B cell (primary cell): Measurements from ENCODE around the gene PDLIM4. TPM values are rescaled to one million over a fixed set of nuclear protein-coding genes. Genes with fewer than 3 reads are reported as not detected.
A peak's percentile ranks its signal among the peaks of the same experiment; 100 is the strongest.

ENCODE experiments used
- ATAC-seq: fragments of 200-7000 bp; cut with Tn5 transposase; one replicate; pipeline ENCODE4 v1.10.0; 2021; ENCODE audit warnings: low read depth, mild to moderate bottlenecking, moderate number of reproducible peaks, moderate library complexity
- CTCF ChIA-PET: fragments of 350-600 bp; sonication (Branson Sonifier 250); formaldehyde crosslinking; loops from one replicate; lab custom pipeline; 2021; ENCODE audit warnings: antibody characterized with exemption, inconsistent platforms; lab: Charles Lee
- POLR2A ChIA-PET: fragments of 350-600 bp; sonication (Branson Sonifier 250); formaldehyde crosslinking; loops from one replicate; lab custom pipeline; 2021; ENCODE audit warnings: antibody characterized with exemption; lab: Charles Lee
- DNase-seq: peaks from one replicate; pipeline ENCODE4 v3.0.0; 2013
- H2AFZ ChIP-seq: 2 replicates; pipeline ENCODE4 v1.6.1; 2012; ENCODE audit warnings: mild to moderate bottlenecking, low read depth, low read length; ENCODE audit not compliant: insufficient read depth, poor library complexity, severe bottlenecking
- H3K27ac ChIP-seq, 2 donors: 1 replicate in 1 of 2; 2 replicates in 1 of 2; pipeline ENCODE4 v1.5.1; 2012 to 2013; ENCODE audit warnings: low read length in 2 of 2, mild to moderate bottlenecking in 2 of 2, moderate library complexity in 1 of 2
- H3K27me3 ChIP-seq, 4 experiments: fragments of 200-600 bp in 1 of 4; sonication (generic) in 1 of 4; replicated peaks in 1 of 4; 1 replicate in 2 of 4; 2 replicates in 2 of 4; pipeline versions ENCODE4 v1.6.1 to v1.7.0; 2013 to 2016; ENCODE audit warnings: low read length in 3 of 4, mild to moderate bottlenecking in 2 of 4, mixed read lengths in 1 of 4, moderate library complexity in 1 of 4; ENCODE audit not compliant: insufficient read depth in 4 of 4, control insufficient read depth in 3 of 4; ENCODE audit errors: control extremely low read depth in 1 of 4
- H3K36me3 ChIP-seq, 2 experiments: replicated peaks in 1 of 2; 1 replicate in 1 of 2; 2 replicates in 1 of 2; pipeline versions ENCODE4 v1.6.1 to v1.7.1; 2013; ENCODE audit warnings: low read length in 1 of 2; ENCODE audit not compliant: insufficient read depth in 2 of 2, control insufficient read depth in 1 of 2; ENCODE audit errors: control extremely low read depth in 1 of 2, extremely low read depth in 1 of 2
- H3K4me1 ChIP-seq, 2 donors: fragments of 200-600 bp in 1 of 2; sonication (generic) in 1 of 2; 1 replicate in 1 of 2; 2 replicates in 1 of 2; pipeline versions ENCODE4 v1.5.1 to v1.6.1; 2013 to 2017; ENCODE audit warnings: low read length in 2 of 2; ENCODE audit not compliant: control insufficient read depth in 2 of 2, insufficient read depth in 2 of 2
- H3K4me2 ChIP-seq: replicated peaks from 2 replicates; pipeline ENCODE3; 2012; ENCODE audit warnings: mild to moderate bottlenecking, low read depth, low read length; ENCODE audit not compliant: poor library complexity, severe bottlenecking
- H3K4me3 ChIP-seq, 5 experiments: fragments of 200-600 bp in 1 of 5; sonication (generic) in 1 of 5; 1 replicate in 3 of 5; 2 replicates in 2 of 5; pipeline versions ENCODE4 v1.5.1 to v1.7.0; 2011 to 2016; ENCODE audit warnings: low read length in 4 of 5, mild to moderate bottlenecking in 4 of 5, low read depth in 2 of 5, control low read depth in 1 of 5, moderate library complexity in 1 of 5; ENCODE audit not compliant: insufficient read depth in 1 of 5; ENCODE audit errors: control extremely low read depth in 1 of 5, extremely low read depth in 1 of 5
- H3K79me2 ChIP-seq: fragments of 200-600 bp; sonication (generic); one replicate; pipeline ENCODE4 v1.6.0; 2016; ENCODE audit warnings: low read length; ENCODE audit not compliant: control insufficient read depth, insufficient read depth
- H3K9ac ChIP-seq: fragments of 200-600 bp; sonication (generic); 2 replicates; pipeline ENCODE4 v1.6.1; 2017; ENCODE audit warnings: mild to moderate bottlenecking, low read length, moderate library complexity
- H3K9me3 ChIP-seq, 3 donors: one replicate each; pipeline versions ENCODE4 v1.6.1 to v1.7.1; 2013; ENCODE audit warnings: low read length in 2 of 3; ENCODE audit not compliant: control insufficient read depth in 2 of 3, insufficient read depth in 1 of 3; ENCODE audit errors: control extremely low read depth in 1 of 3
- H4K20me1 ChIP-seq: 2 replicates; pipeline ENCODE4 v1.6.0; 2012; ENCODE audit warnings: mild to moderate bottlenecking, low read length; ENCODE audit not compliant: insufficient read depth, control insufficient read depth, poor library complexity, severe bottlenecking
- H3K27ac Mint-ChIP-seq: one replicate; pipeline ENCODE4 v1.8.0; 2021; ENCODE audit warnings: mixed read lengths
- H3K27me3 Mint-ChIP-seq: one replicate; pipeline ENCODE4 v1.8.0; 2021; ENCODE audit warnings: mixed read lengths
- H3K4me1 Mint-ChIP-seq: one replicate; pipeline ENCODE4 v1.8.0; 2021; ENCODE audit warnings: mixed read lengths
- H3K4me3 Mint-ChIP-seq: one replicate; pipeline ENCODE4 v1.8.0; 2021; ENCODE audit warnings: mixed read lengths
- H3K9me3 Mint-ChIP-seq: one replicate; pipeline ENCODE4 v1.8.0; 2022; ENCODE audit warnings: mixed read lengths; ENCODE audit not compliant: insufficient read depth
- EZH2 ChIP-seq: IDR thresholded peaks from 2 replicates; pipeline ENCODE4 v1.6.1; 2012; ENCODE audit warnings: borderline replicate concordance, low read depth, mild to moderate bottlenecking, moderate library complexity, low read length; ENCODE audit not compliant: insufficient read depth, poor library complexity, severe bottlenecking
- WGBS: methylation state at CpG from one replicate; pipeline ENCODE4 v1.1.5; 2013; ENCODE audit warnings: missing lambda C conversion rate; ENCODE audit not compliant: insufficient coverage; 5-methylcytosine and 5-hydroxymethylcytosine counted together
- intact Hi-C: fragments of 100-400 bp; cut with micrococcal nuclease; formaldehyde crosslinking; loops from one replicate; pipeline ENCODE4 v1.10.0; 2022
- polyA minus RNA-seq: library from RNA; depleted of rRNA, polyadenylated mRNA; stranded (reverse); fragments of >200 nt; gene quantifications from 2 replicates; pipeline ENCODE4 v1.2.3, GENCODE V29; 2012
- polyA plus RNA-seq: library from polyadenylated mRNA; depleted of rRNA; stranded (reverse); fragments of >200 nt; gene quantifications from 2 replicates; pipeline ENCODE4 v1.2.3, GENCODE V29; 2012
- total RNA-seq, 2 donors: library from RNA; stranded (reverse); fragments of 120-200 nt in 1 of 2; gene quantifications; 1 replicate in 1 of 2; 2 replicates in 1 of 2; pipeline versions ENCODE4 v1.2.3 to v1.2.4, GENCODE V29; 2013 to 2022
- TF ChIP-seq, protein P1 (sequence below): fragments of 200-600 bp; IDR thresholded peaks from one replicate; pipeline ENCODE4 v1.8.0; 2022; ENCODE audit warnings: antibody characterized with exemption, mild to moderate bottlenecking

Gene PDLIM4
- total RNA-seq (not detected in 2 replicates), polyA plus RNA-seq (not detected in 2 replicates), polyA minus RNA-seq (1.5 TPM in 1 of 2 replicates, not detected in the other)
- total RNA-seq (2013), result 0.77 TPM

DNA sequence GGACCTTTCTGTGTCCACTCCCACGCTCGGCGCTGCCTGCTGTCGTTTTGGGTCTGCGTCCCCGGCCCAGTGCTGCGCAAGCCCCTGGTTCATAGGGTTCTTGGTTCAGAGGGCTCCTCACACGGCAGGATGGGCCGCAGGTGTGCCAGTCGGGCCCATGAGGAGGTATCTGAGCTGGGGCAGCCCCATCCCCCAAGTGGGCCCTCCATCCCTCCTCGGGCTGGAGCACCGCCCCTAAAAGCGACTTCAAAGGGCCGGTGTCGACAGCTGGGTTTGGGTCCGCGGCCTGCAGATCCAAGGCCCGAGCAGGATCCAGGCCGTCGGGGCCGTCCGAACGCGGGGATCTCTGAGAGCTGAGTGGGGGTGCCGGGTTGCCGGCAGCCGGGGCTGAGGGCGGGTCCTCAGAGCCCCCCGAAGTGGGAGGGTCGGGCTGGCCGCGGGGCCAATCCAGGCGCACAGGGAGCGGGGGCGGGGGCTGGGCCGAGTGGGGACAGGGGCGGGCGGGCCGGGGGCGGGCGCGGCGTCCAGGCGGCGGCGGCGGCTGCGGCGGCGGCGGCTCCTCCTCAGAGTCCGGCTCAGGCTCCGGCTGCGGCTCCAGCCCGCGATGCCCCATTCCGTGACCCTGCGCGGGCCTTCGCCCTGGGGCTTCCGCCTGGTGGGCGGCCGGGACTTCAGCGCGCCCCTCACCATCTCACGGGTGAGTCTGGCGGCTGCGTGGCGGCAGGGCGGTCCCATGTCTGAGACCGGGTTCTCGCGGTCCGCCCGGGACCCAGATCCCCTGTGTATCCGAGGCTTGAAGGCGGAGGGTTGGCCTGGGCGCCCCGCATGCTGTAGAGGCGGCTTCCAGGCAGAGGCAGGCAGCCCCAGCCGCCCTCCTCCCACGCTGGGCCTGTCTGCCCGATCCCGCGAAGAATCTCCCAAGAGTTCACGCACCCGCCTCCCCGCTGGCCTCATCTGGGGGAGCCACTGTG lies at the start of gene PDLIM4:
TSS of gene PDLIM4 (plus strand) at position 566 of the 971 bp plus-strand sequence. CDS start at position 605, 39 bp downstream.
- Histone ChIP-seq H3K4me1 (peaks cover 8 to 9% of the 10 kb centered on the region in 2 donors), H3K27me3 (peaks cover 0 to 35% (median 14%) of the 10 kb centered on the region in 4 experiments), H3K9ac (no peak within 1 kb of the TSS), H3K4me2 (peak within 1 kb of the TSS; percentile 47), H3K27ac (no peak within 1 kb of the TSS), H3K9me3 (peaks cover 0 to 7% (median 0%) of the 10 kb centered on the region in 3 donors), H2AFZ (no peak within 1 kb of the TSS), H4K20me1 (no peaks in the 10 kb centered on the region), H3K79me2 (no peaks in the 10 kb centered on the region), H3K4me3 (no peak within 1 kb of the TSS), H3K36me3 (no peaks in the 10 kb centered on the region)
- POLR2A ChIA-PET, result no interaction called here
- H3K27me3 Mint-ChIP-seq, result peaks cover 24% of the 10 kb centered on the region
- TF ChIP-seq, protein P1, sequence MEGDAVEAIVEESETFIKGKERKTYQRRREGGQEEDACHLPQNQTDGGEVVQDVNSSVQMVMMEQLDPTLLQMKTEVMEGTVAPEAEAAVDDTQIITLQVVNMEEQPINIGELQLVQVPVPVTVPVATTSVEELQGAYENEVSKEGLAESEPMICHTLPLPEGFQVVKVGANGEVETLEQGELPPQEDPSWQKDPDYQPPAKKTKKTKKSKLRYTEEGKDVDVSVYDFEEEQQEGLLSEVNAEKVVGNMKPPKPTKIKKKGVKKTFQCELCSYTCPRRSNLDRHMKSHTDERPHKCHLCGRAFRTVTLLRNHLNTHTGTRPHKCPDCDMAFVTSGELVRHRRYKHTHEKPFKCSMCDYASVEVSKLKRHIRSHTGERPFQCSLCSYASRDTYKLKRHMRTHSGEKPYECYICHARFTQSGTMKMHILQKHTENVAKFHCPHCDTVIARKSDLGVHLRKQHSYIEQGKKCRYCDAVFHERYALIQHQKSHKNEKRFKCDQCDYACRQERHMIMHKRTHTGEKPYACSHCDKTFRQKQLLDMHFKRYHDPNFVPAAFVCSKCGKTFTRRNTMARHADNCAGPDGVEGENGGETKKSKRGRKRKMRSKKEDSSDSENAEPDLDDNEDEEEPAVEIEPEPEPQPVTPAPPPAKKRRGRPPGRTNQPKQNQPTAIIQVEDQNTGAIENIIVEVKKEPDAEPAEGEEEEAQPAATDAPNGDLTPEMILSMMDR, result no peak
- no peak for TF ChIP-seq EZH2
- no peaks in the 10 kb centered on the region for H3K9me3 Mint-ChIP-seq
- 37% methylated on average over 78 of the region's 88 CpGs for WGBS
- peak within 1 kb of the TSS; percentile 52 for H3K4me3 Mint-ChIP-seq
- CTCF ChIA-PET, result interaction anchor here (0.6 kb wide), 1 partner anchor 196 kb away, joined by 4 read pairs; no protein-coding TSS in a partner anchor
- ATAC-seq, result no peak
- peaks cover 2% of the 10 kb centered on the region for H3K4me1 Mint-ChIP-seq
- intact Hi-C loops, result no loop called here
- no peak within 1 kb of the TSS for H3K27ac Mint-ChIP-seq
- DNase-seq, result no peak

DNA sequence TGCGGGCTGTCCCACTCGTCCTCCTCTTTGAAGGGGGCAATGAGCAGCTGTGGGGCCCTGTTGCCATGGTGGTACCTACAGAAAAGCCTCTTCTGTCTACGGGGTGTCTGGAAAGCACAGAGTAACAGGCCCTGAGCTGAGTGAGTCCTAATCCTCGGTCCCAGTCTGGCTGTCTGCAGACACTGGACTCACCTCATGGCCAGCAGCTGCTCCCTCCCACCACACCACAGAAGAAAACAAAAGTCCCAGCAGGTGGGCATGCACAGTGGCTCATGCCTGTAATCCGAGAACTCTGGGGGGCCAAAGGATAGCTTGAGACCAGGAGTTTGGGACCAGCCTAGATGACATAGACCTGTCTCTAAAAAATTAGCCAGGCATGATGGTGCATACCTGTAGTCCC lies 49.7 kb upstream of the PDLIM4 start:
- H2AFZ ChIP-seq, result no peak overlapping the region
- H3K27me3 Mint-ChIP-seq, result no peaks in the 10 kb centered on the region
- no peak overlapping the region for H3K27ac Mint-ChIP-seq
- ATAC-seq, result no peak
- no peaks in the 10 kb centered on the region for H3K79me2 ChIP-seq
- no peak for DNase-seq
- POLR2A ChIA-PET, result no interaction called here
- H3K9ac ChIP-seq, result no peak overlapping the region
- no peaks in the 10 kb centered on the region for H4K20me1 ChIP-seq
- intact Hi-C loops, result no loop called here
- H3K9me3 Mint-ChIP-seq, result no peaks in the 10 kb centered on the region
- no peak overlapping the region for H3K27ac ChIP-seq
- H3K4me3 ChIP-seq, result no peak overlapping the region
- H3K4me3 Mint-ChIP-seq, result no peak overlapping the region
- TF ChIP-seq, protein P1, result no peak
- TF ChIP-seq EZH2, result no peak
- H3K4me1 Mint-ChIP-seq, result peaks cover 2% of the 10 kb centered on the region
- no peaks in the 10 kb centered on the region for H3K27me3 ChIP-seq
- 96% methylated on average over 5 of the region's 5 CpGs for WGBS
- H3K9me3 ChIP-seq, result no peaks in the 10 kb centered on the region
- peaks cover 0 to 4% of the 10 kb centered on the region in 2 donors for H3K4me1 ChIP-seq
- no peak overlapping the region for H3K4me2 ChIP-seq
- H3K36me3 ChIP-seq, result no peaks in the 10 kb centered on the region
- CTCF ChIA-PET, result interaction anchor here (1.0 kb wide), 1 partner anchor 30 kb away, joined by 3 read pairs; no protein-coding TSS in a partner anchor
